Activated T-cell treated with anti-CD3 and anti-CD28 coated beads, Interleukin-2, amount 50 U/mL, for 4 hours (primary cell): ENCODE results near the gene RPS6KB2. TPM values are rescaled to one million over a fixed set of nuclear protein-coding genes. Genes with fewer than 3 reads are reported as not detected.
"Not testable (repeated sequence)": the region's sequence is repeated elsewhere in the genome, so short reads cannot be mapped to it uniquely, and the experiment has no call there.

Source experiments
- ATAC-seq, 2 donors: fragments of 200-7000 bp; cut with Tn5 transposase; one replicate each; pipeline ENCODE4 v1.10.0; 2021
- DNase-seq: peaks from one replicate; pipeline ENCODE4 v3.0.0-alpha.2; 2020
- H3K27me3 Mint-ChIP-seq: one replicate; pipeline ENCODE4 v1.8.0; 2021; ENCODE audit warnings: low read depth, mixed read lengths
- H3K36me3 Mint-ChIP-seq: one replicate; pipeline ENCODE4 v1.8.0; 2022; ENCODE audit warnings: mixed read lengths; ENCODE audit not compliant: insufficient read depth
- H3K4me1 Mint-ChIP-seq: one replicate; pipeline ENCODE4 v1.8.0; 2021; ENCODE audit warnings: low read depth, mixed read lengths
- H3K4me3 Mint-ChIP-seq: one replicate; pipeline ENCODE4 v1.8.0; 2021; ENCODE audit warnings: mild to moderate bottlenecking, moderate library complexity, mixed read lengths
- H3K9me3 Mint-ChIP-seq: one replicate; pipeline ENCODE4 v1.8.0; 2021; ENCODE audit warnings: mixed read lengths
- total RNA-seq, 3 donors: library from RNA; stranded (reverse); gene quantifications; one replicate each; pipeline ENCODE4 v1.2.1, GENCODE V29; 2021

The RPS6KB2 gene
- total RNA-seq, 3 donors from 2014 or later = 90.3 to 97.2 (median 92.7) TPM

DNA sequence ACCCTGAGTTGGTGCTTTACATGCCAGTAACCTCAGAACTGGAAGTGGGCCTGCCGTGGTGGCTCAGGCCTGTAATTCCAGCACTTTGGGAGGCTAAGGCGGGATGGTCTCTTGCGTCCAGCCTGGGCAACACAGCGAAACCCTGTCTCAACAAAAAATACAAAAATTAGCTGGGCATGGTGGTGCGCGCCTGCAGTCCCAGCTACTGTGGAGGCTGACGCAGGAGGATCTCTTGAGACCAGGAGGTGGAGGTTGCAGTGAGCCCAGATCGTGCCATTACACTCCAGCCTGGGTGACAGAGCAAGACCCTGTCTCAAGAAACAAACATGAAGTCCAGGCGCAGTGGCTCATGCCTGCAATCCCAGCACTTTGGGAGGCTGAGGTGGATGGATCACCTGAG is 25.2 kb upstream of the RPS6KB2 start:
- not testable (repeated sequence) for H3K9me3 Mint-ChIP-seq, H3K36me3 Mint-ChIP-seq, H3K27me3 Mint-ChIP-seq, DNase-seq, ATAC-seq
- Mint-ChIP-seq H3K4me1 (peaks cover 73% of the 10 kb centered on the region), H3K4me3 (peak overlapping the region; percentile 88)

DNA sequence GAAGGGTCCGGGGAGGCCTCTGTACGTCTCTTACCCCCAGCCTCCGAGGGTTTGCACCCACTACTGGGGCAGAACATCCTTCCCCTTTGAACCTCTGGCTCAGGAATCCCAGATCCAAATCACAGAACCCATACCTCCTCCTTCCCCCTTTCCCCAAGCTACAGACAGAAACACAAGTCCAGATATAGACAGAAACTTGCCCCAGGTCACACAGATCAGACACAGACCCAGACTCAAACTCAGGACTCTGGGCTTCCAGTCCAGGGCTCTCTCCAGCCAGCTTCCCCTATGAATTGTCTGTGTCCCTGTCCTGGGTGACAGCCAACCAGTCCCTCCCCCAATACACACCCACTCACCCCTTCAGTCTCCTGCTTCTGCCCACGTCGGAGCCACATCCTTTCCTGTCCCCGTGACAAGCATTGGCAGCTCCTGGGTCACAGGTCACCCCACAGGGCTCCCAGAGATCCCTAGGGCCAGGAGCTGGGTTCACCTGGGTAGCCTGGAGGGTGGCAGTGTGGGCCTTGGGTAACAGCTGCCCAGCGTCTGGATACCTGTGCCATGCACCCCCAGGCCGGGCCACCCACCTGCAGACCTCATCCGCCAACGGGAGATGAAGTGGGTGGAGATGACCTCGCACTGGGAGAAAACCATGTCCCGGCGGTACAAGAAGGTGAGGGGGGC is 23.6 kb upstream of the RPS6KB2 start:
- DNase-seq (peak; percentile 44), ATAC-seq (no peak)
- peak overlapping the region; percentile 88 for H3K4me3 Mint-ChIP-seq
- H3K27me3 Mint-ChIP-seq = no peaks in the 10 kb centered on the region
- peaks cover 5% of the 10 kb centered on the region for H3K36me3 Mint-ChIP-seq
- peaks cover 74% of the 10 kb centered on the region for H3K4me1 Mint-ChIP-seq
- no peaks in the 10 kb centered on the region for H3K9me3 Mint-ChIP-seq

- peaks cover 78% of the 10 kb centered on the region for H3K4me1 Mint-ChIP-seq
- H3K27me3 Mint-ChIP-seq = no peaks in the 10 kb centered on the region
- peaks cover 5% of the 10 kb centered on the region for H3K36me3 Mint-ChIP-seq
- H3K9me3 Mint-ChIP-seq = no peaks in the 10 kb centered on the region
- peak; percentile 7 for DNase-seq
- ATAC-seq = no peak
- peak overlapping the region; percentile 88 for H3K4me3 Mint-ChIP-seq
Observed at GRCh38 chr11:67405196-67405567, 23.1 kb upstream of the RPS6KB2 start.

DNA sequence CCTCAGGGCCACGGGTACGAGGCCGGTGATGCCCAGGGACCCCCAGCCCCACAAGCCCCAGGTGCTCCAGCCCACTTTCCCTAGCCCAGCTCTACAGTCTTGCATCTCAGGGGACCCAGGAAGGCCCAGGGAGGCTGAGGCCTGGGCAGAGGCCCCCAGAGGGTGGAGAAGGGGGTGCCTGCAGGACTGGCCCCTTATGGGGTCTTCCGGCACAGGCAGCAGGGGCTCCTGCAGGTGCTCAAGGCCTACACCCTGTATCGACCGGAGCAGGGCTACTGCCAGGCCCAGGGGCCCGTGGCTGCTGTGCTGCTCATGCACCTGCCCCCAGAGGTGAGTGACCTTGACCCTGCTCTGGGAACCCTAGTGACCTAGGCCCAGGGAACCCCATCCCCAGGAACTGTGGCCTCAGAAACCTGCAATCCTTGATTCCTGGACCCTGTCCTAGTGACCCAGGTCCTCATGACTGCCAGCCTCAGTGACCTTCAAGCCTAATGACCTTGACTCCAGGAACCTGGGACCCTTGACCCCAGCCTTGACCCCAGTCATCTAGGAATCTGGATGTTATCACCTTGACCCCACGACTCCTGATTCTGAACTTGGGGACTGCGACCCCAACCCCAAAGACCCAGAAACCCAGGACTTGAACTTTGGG is 22.5 kb upstream of the RPS6KB2 start:
- Mint-ChIP-seq H3K27me3 (no peaks in the 10 kb centered on the region), H3K9me3 (no peaks in the 10 kb centered on the region), H3K36me3 (peaks cover 5% of the 10 kb centered on the region), H3K4me1 (peaks cover 78% of the 10 kb centered on the region), H3K4me3 (peak overlapping the region; percentile 88)
- ATAC-seq (no peak), DNase-seq (no peak)

GRCh38 chr11:67406420-67406968 is 21.8 kb upstream of the RPS6KB2 start:
- H3K9me3 Mint-ChIP-seq = no peaks in the 10 kb centered on the region
- no peak for DNase-seq

GRCh38 chr11:67406969-67407687 is 21.2 kb upstream of the RPS6KB2 start:
- H3K4me1 Mint-ChIP-seq = peaks cover 88% of the 10 kb centered on the region
- peaks cover 5% of the 10 kb centered on the region for H3K36me3 Mint-ChIP-seq

More at GRCh38 chr11:67406420-67406968, 21.8 kb upstream of the RPS6KB2 start:
- peaks cover 5% of the 10 kb centered on the region for H3K36me3 Mint-ChIP-seq
- peaks cover 82% of the 10 kb centered on the region for H3K4me1 Mint-ChIP-seq
- H3K27me3 Mint-ChIP-seq = no peaks in the 10 kb centered on the region
- H3K4me3 Mint-ChIP-seq = peak overlapping the region; percentile 88
- no peak for ATAC-seq

DNA sequence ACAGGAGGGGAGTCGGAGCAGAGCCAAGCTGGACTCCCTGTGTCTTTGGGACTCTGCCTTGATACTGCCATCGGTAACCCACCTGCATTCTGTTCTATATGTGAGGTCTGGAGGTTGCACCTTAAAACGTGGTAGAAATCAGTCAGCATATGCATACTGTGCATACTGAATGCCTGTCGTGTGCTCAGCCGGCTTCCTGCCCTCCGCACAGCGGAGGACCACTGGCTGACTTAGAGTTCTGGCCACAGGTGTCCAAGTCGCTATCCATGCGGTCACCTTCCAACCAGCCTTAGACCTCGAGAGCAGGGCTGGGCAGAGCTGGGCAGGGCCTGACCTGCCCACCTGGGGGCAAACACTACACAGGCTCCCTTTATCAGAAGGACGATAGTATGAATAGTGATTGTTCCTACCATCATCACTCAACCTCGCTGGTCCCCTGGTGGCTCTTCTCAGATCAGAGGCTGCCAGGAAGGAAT is 20.6 kb upstream of the RPS6KB2 start:
- Mint-ChIP-seq H3K36me3 (peaks cover 5% of the 10 kb centered on the region), H3K9me3 (no peaks in the 10 kb centered on the region), H3K4me1 (peaks cover 89% of the 10 kb centered on the region), H3K4me3 (peak overlapping the region; percentile 88), H3K27me3 (no peaks in the 10 kb centered on the region)
- ATAC-seq (no peak), DNase-seq (no peak)

More at GRCh38 chr11:67406969-67407687, 21.2 kb upstream of the RPS6KB2 start:
- Mint-ChIP-seq H3K9me3 (no peaks in the 10 kb centered on the region), H3K27me3 (no peaks in the 10 kb centered on the region), H3K4me3 (peak overlapping the region; percentile 88)
- peak; percentile 6 for ATAC-seq
- no peak for DNase-seq

DNA sequence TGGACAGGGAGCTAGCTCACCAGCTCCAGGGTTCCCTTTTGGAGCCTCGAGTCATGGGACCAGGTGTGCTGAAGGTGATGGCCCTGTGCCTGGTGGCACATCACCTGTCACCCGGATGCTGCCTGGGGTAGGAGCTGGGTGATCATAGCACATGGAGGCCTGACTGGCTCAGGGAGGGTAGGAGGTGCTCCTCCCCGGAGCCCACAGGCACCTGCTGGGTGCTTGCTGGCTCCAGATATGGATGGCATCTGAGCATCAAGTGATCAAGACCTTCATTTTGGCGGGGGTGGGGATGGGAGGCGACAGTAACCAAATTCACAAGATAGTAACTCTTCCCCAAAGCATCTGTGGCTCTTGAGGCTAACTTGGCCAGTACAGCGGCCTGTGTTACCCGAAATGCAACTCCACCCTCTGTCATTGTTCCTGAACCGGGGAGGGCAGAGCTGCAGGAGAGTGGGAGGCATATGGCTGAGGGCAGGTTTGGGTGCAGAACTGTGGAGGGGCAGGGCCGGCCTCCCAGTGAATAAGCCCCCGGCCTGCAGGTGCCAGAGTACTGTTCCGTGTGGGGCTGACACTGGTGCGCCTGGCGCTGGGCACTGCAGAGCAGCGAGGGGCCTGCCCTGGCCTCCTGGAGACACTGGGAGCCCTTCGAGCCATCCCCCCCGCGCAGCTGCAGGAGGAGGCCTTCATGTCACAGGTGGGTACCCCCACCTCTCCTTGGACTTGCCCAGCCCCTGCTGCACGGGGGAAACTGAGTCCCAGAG is 19.7 kb upstream of the RPS6KB2 start:
- ATAC-seq (no peak), DNase-seq (no peak)
- Mint-ChIP-seq H3K27me3 (no peaks in the 10 kb centered on the region), H3K36me3 (peaks cover 5% of the 10 kb centered on the region), H3K9me3 (no peaks in the 10 kb centered on the region), H3K4me1 (peaks cover 90% of the 10 kb centered on the region), H3K4me3 (peak overlapping the region; percentile 88)

DNA sequence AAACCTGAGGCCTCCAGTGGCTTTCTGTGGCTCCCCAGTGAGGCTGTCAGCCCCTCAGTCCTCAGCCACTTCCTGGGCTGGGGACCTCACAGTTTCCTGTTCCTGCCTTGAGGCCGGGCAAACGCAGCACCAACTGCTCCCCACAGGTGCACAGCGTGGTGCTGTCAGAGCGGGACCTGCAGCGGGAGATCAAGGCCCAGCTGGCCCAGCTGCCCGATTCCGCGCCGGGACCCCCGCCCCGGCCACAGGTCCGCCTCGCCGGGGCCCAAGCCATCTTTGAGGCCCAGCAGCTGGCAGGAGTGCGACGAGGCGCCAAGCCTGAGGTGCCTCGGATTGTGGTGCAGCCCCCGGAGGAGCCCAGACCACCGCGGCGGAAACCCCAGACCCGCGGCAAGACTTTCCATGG is 19.0 kb upstream of the RPS6KB2 start:
- H3K27me3 Mint-ChIP-seq = no peaks in the 10 kb centered on the region
- peaks cover 88% of the 10 kb centered on the region for H3K4me1 Mint-ChIP-seq
- ATAC-seq (peak; percentile 50), DNase-seq (peak; percentile 46)
- H3K36me3 Mint-ChIP-seq = peaks cover 5% of the 10 kb centered on the region
- no peaks in the 10 kb centered on the region for H3K9me3 Mint-ChIP-seq
- peak overlapping the region; percentile 11 for H3K4me3 Mint-ChIP-seq

DNA sequence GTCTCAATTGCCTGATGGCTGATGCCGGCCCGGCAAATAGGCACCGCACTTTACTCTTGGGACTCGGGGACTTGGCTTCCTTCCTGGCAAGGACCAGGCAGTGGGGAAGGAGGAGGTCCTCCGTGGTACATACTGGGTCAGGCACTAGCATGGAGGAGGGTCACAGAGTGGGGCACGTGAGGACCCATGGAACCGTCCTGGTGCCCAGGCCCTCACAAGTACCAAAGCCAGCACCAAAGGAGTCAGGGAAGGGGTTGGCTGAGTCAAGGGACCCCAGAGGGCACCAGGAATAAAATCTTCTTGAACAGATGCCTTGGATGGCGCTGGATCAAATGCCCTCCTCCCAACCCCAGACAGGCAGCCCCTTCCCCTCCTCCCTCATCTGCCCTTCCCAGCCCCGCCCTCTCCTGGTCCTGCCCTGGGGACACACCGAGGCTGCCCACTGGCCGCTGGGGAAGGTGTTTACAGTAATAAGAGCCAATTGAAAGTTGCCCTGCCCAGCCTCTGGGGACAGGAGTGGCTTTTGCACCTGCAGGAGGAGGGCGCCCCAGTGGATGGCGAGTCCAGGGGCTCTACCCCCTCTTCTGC is 18.4 kb upstream of the RPS6KB2 start:
- ATAC-seq = no peak

GRCh38 chr11:67410369-67410831 is 17.9 kb upstream of the RPS6KB2 start:
- Mint-ChIP-seq H3K9me3 (no peaks in the 10 kb centered on the region), H3K4me1 (peaks cover 82% of the 10 kb centered on the region), H3K27me3 (no peaks in the 10 kb centered on the region), H3K4me3 (peak overlapping the region; percentile 29), H3K36me3 (peaks cover 5% of the 10 kb centered on the region)
- DNase-seq (no peak), ATAC-seq (no peak)

More for the DNA sequence above, 18.4 kb upstream of the RPS6KB2 start:
- DNase-seq = no peak
- Mint-ChIP-seq H3K36me3 (peaks cover 5% of the 10 kb centered on the region), H3K27me3 (no peaks in the 10 kb centered on the region), H3K9me3 (no peaks in the 10 kb centered on the region), H3K4me3 (peak overlapping the region; percentile 67), H3K4me1 (peaks cover 83% of the 10 kb centered on the region)

DNA sequence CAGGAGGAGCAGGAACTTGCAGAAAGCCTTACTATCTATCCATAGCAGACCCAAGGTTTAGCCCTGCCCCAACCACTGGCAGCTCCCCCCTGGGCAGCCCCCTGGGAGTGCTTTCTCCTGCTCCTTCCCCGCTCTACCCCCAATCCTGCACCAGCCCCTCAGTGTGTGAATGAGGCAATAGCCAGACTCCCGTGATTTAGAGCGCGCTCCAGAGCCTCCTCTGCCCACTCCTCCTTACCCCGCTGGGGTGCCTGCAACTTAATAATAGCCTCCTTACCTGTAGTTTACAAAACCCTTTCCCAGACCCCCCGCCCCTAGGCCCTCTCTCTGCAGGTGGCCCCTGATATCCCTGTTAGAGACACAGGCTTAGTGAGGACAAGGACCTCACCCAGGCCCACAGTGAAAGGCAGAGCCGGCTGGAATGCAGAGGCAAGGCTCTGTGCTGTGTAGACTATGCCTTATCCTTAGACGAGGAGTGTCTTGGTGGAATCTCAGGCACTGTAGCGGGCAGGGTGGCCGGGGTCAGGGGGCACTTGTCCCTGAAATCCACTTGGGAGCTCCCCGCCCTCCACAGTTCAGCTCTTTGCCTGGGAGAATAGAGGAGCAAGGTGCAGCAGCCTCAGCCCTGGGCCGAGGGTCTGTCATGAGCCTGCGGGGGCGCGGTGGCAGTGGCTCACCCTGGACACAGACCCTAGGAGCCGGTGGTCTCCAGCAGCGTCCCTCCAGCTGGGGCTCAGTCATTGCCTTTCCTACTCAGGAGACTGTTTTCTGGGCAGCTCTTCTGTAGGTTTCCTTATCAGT is 17.1 kb upstream of the RPS6KB2 start:
- DNase-seq (no peak), ATAC-seq (no peak)
- peaks cover 79% of the 10 kb centered on the region for H3K4me1 Mint-ChIP-seq
- H3K4me3 Mint-ChIP-seq = no peak overlapping the region
- peaks cover 5% of the 10 kb centered on the region for H3K36me3 Mint-ChIP-seq
- no peaks in the 10 kb centered on the region for H3K27me3 Mint-ChIP-seq
- no peaks in the 10 kb centered on the region for H3K9me3 Mint-ChIP-seq

DNA sequence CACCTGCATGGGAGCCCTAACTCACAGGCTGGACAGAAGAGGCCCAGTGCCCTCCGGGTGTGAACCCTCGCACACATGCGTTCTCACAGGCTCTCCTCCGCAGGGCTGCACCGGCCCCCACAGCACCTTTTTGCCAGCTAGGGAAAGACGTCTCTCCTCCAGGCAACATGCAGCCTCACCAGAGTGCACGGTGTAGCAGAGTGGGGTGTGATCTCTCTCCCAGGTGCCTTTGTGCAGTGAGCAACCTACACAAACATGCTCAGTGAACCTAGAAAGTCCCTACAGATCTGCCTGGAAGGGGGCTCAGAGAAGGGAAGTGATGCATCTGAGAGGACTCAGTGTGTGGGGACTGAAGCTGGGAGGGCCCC is 16.5 kb upstream of the RPS6KB2 start:
- DNase-seq (no peak), ATAC-seq (peak; percentile 15)
- Mint-ChIP-seq H3K4me3 (no peak overlapping the region), H3K36me3 (peaks cover 5% of the 10 kb centered on the region), H3K27me3 (no peaks in the 10 kb centered on the region), H3K9me3 (no peaks in the 10 kb centered on the region), H3K4me1 (peaks cover 79% of the 10 kb centered on the region)
